OCI-LY3 (cell line): ENCODE results near the gene ZFAND2A.

ENCODE experiments used
- H2AFZ ChIP-seq: fragments of 200-600, 300-600 bp; shearing (Covaris generic); 2 replicates; pipeline ENCODE4 v1.6.0; 2014; ENCODE audit warnings: antibody characterized with exemption, low read depth, low read length
- H3K27ac ChIP-seq: fragments of 200-600, 300-600 bp; sonication (generic); 2 replicates; pipeline ENCODE4 v1.5.1; 2014; ENCODE audit warnings: mild to moderate bottlenecking, low read length, moderate library complexity, mixed read lengths
- H3K27me3 ChIP-seq: fragments of 200-600, 300-600 bp; sonication (generic); 2 replicates; pipeline ENCODE4 v1.6.1; 2014; ENCODE audit warnings: low read depth, low read length, mixed read lengths
- H3K36me3 ChIP-seq: fragments of 200-600, 300-600 bp; sonication (generic); replicated peaks from 2 replicates; pipeline ENCODE3; 2014; ENCODE audit warnings: low read depth, low read length, mixed read lengths
- H3K4me1 ChIP-seq: fragments of 300-600, 200-600 bp; sonication (generic); 2 replicates; pipeline ENCODE4 v1.6.1; 2014; ENCODE audit warnings: low read length, mixed read lengths
- H3K4me2 ChIP-seq: fragments of 200-600, 300-600 bp; sonication (generic); 2 replicates; pipeline ENCODE4 v1.6.1; 2014; ENCODE audit warnings: low read length, mixed read lengths
- H3K4me3 ChIP-seq: fragments of 300-600, 200-600 bp; sonication (generic); 2 replicates; pipeline ENCODE4 v1.5.1; 2014; ENCODE audit warnings: antibody characterized with exemption, mild to moderate bottlenecking, low read length, moderate library complexity
- H3K79me2 ChIP-seq: fragments of 300-600, 200-600 bp; shearing (Covaris generic); 2 replicates; pipeline ENCODE4 v1.6.1; 2014; ENCODE audit warnings: mild to moderate bottlenecking, low read length, mixed read lengths
- H3K9ac ChIP-seq: fragments of 300-600, 200-600 bp; shearing (Covaris generic); 2 replicates; pipeline ENCODE4 v1.6.0; 2014; ENCODE audit warnings: mild to moderate bottlenecking, low read length, moderate library complexity
- H3K9me3 ChIP-seq: fragments of 200-600, 300-600 bp; shearing (Covaris generic); 2 replicates; pipeline ENCODE4 v1.6.1; 2014; ENCODE audit warnings: low read length, mixed read lengths; ENCODE audit not compliant: insufficient read depth
- H4K20me1 ChIP-seq: fragments of 200-600, 300-600 bp; sonication (generic); 2 replicates; pipeline ENCODE4 v1.6.1; 2016; ENCODE audit warnings: low read length, mixed read lengths; ENCODE audit not compliant: insufficient read depth
- CTCF ChIP-seq: fragments of 200-600, 300-600 bp; sonication (generic); IDR thresholded peaks from 2 replicates; pipeline ENCODE4 v1.5.1; 2014; ENCODE audit warnings: antibody characterized with exemption, low read length, low read depth
- EZH2phosphoT487 ChIP-seq: fragments of 200-600 bp; shearing (Covaris generic); IDR thresholded peaks from 2 replicates; pipeline ENCODE4 v1.6.1; 2018; ENCODE audit warnings: antibody characterized with exemption, mixed run types, low read depth

The ZFAND2A gene

GRCh38 chr7:1141651-1142050 is 18.3 kb downstream of the ZFAND2A start:
- no peaks in the 10 kb centered on the region for H3K36me3 ChIP-seq
- TF ChIP-seq CTCF, result no peak
- TF ChIP-seq EZH2phosphoT487, result no peak

GRCh38 chr7:1140476-1141104 is 19.4 kb downstream of the ZFAND2A start:
- Histone ChIP-seq H3K9ac (peak overlapping the region; percentile 13; the same call in 1 of the 2 replicates), H3K27ac (peak overlapping the region; percentile 76), H3K79me2 (peaks cover 13% of the 10 kb centered on the region), H4K20me1 (no peaks in the 10 kb centered on the region), H3K4me1 (peaks cover 51% of the 10 kb centered on the region), H3K9me3 (no peaks in the 10 kb centered on the region), H3K27me3 (no peaks in the 10 kb centered on the region), H3K4me3 (peak overlapping the region; percentile 56), H3K36me3 (no peaks in the 10 kb centered on the region), H2AFZ (peak overlapping the region; percentile 47; the same call in 1 of the 2 replicates), H3K4me2 (peak overlapping the region; percentile 63)
- TF ChIP-seq EZH2phosphoT487 (no peak), CTCF (no peak)

More at GRCh38 chr7:1141651-1142050, 18.3 kb downstream of the ZFAND2A start:
- H2AFZ ChIP-seq, result no peak overlapping the region
- H3K9me3 ChIP-seq, result no peaks in the 10 kb centered on the region
- no peak overlapping the region for H3K27ac ChIP-seq
- no peak overlapping the region for H3K4me3 ChIP-seq
- H3K4me2 ChIP-seq, result no peak overlapping the region
- peaks cover 50% of the 10 kb centered on the region for H3K4me1 ChIP-seq
- no peaks in the 10 kb centered on the region for H3K27me3 ChIP-seq
- no peaks in the 10 kb centered on the region for H4K20me1 ChIP-seq
- H3K9ac ChIP-seq, result no peak overlapping the region
- H3K79me2 ChIP-seq, result peaks cover 12% of the 10 kb centered on the region

GRCh38 chr7:1137517-1138167 is 22.4 kb downstream of the ZFAND2A start:
- Histone ChIP-seq H3K36me3 (peaks cover 2% of the 10 kb centered on the region), H3K4me1 (peaks cover 38% of the 10 kb centered on the region), H3K4me3 (peak overlapping the region; percentile 96), H3K9me3 (no peaks in the 10 kb centered on the region), H3K27me3 (no peaks in the 10 kb centered on the region), H3K27ac (no peak overlapping the region), H3K9ac (peak overlapping the region; percentile 53), H3K4me2 (peak overlapping the region; percentile 80), H4K20me1 (no peaks in the 10 kb centered on the region), H2AFZ (no peak overlapping the region), H3K79me2 (peaks cover 13% of the 10 kb centered on the region)
- TF ChIP-seq EZH2phosphoT487 (no peak), CTCF (no peak)

- Histone ChIP-seq H3K4me3 (peak overlapping the region; percentile 96), H3K27ac (no peak overlapping the region), H2AFZ (no peak overlapping the region)
Observed at GRCh38 chr7:1136841-1137516, 23.0 kb downstream of the ZFAND2A start.

More at GRCh38 chr7:1136841-1137516, 23.0 kb downstream of the ZFAND2A start:
- H3K4me1 ChIP-seq, result peaks cover 33% of the 10 kb centered on the region
- H3K4me2 ChIP-seq, result peak overlapping the region; percentile 80
- H3K9me3 ChIP-seq, result no peaks in the 10 kb centered on the region
- H3K36me3 ChIP-seq, result peaks cover 3% of the 10 kb centered on the region
- peaks cover 13% of the 10 kb centered on the region for H3K79me2 ChIP-seq
- peak overlapping the region; percentile 53 for H3K9ac ChIP-seq
- no peaks in the 10 kb centered on the region for H4K20me1 ChIP-seq
- TF ChIP-seq EZH2phosphoT487 (no peak), CTCF (no peak)
- H3K27me3 ChIP-seq, result no peaks in the 10 kb centered on the region
